Activated CD4-positive, CD25-positive, alpha-beta regulatory T cell treated with anti-CD3 and anti-CD28 coated beads, Interleukin-2, amount 50 U/mL, for 72 hours (primary cell): ENCODE results near the gene KRT83.
"Not testable (repeated sequence)": the region's sequence is repeated elsewhere in the genome, so short reads cannot be mapped to it uniquely, and the experiment has no call there.

ENCODE experiments used
- DNase-seq: peaks from one replicate; pipeline ENCODE4 v3.0.0; 2021

The KRT83 gene

GRCh38 chr12:52327830-52328500 is 6.8 kb upstream of the KRT83 start:
- DNase-seq, result no peak

GRCh38 chr12:52327052-52327829 is 6.0 kb upstream of the KRT83 start:
- peak; percentile 59 for DNase-seq

GRCh38 chr12:52324153-52324444 is 2.9 kb upstream of the KRT83 start:
- no peak for DNase-seq

GRCh38 chr12:52323416-52324152 is 2.4 kb upstream of the KRT83 start:
- DNase-seq, result no peak

GRCh38 chr12:52323001-52323400 is 1.8 kb upstream of the KRT83 start:
- no peak for DNase-seq

- no peak for DNase-seq
Observed at GRCh38 chr12:52322069-52322468, 871 bp upstream of the KRT83 start.

GRCh38 chr12:52321418-52321817 is 220 bp upstream of the KRT83 start:
- no peak for DNase-seq

- DNase-seq, result no peak
Observed at GRCh38 chr12:52319097-52319496, 2.1 kb downstream of the KRT83 start.

- no peak for DNase-seq
Observed at GRCh38 chr12:52318241-52318990, 2.8 kb downstream of the KRT83 start.

- DNase-seq, result no peak
Observed at GRCh38 chr12:52317468-52318052, 3.6 kb downstream of the KRT83 start.

- DNase-seq, result no peak
Observed at GRCh38 chr12:52316701-52317100, 4.5 kb downstream of the KRT83 start.

GRCh38 chr12:52316290-52316689 is 4.9 kb downstream of the KRT83 start:
- DNase-seq, result no peak

- not testable (repeated sequence) for DNase-seq
Observed at GRCh38 chr12:52315721-52316120, 5.5 kb downstream of the KRT83 start.

- no peak for DNase-seq
Observed at GRCh38 chr12:52314511-52314910, 6.7 kb downstream of the KRT83 start.

- DNase-seq, result no peak
Observed at GRCh38 chr12:52313926-52314325, 7.3 kb downstream of the KRT83 start.

GRCh38 chr12:52313461-52313860 is 7.7 kb downstream of the KRT83 start:
- no peak for DNase-seq

- DNase-seq, result no peak
Observed at GRCh38 chr12:52312086-52312485, 9.1 kb downstream of the KRT83 start.

- no peak for DNase-seq
Observed at GRCh38 chr12:52311285-52311648, 9.9 kb downstream of the KRT83 start.

GRCh38 chr12:52310622-52311284 is 10.4 kb downstream of the KRT83 start:
- no peak for DNase-seq

GRCh38 chr12:52308806-52309425 is 12.3 kb downstream of the KRT83 start:
- no peak for DNase-seq

GRCh38 chr12:52307836-52308805 is 13.1 kb downstream of the KRT83 start:
- no peak for DNase-seq
